Measurements from ENCODE around the gene NMUR2.

- no peak for TF ChIP-seq CTCF (IDR thresholded peaks at IDR 0.05; ENCODE audit: low read length)
- no peak for TF ChIP-seq EZH2 (optimal IDR thresholded peaks at IDR 0.05; ENCODE audit: low read depth, low read length)
Measured at GRCh38 chr5:152437866-152438265, 32.8 kb upstream of the NMUR2 start.

Data from MM.1S (cell line).